Measurements from ENCODE around the gene METTL9.
"Not testable (repeated sequence)": the region's sequence is repeated elsewhere in the genome, so short reads cannot be mapped to it uniquely, and the experiment has no call there.

Gene METTL9

GRCh38 chr16:21634216-21634615 is 34.8 kb downstream of the METTL9 start:
- ChIA-PET CTCF (interaction anchor here (1.1 kb wide), 1 partner anchor 23 kb away, joined by 3 read pairs; no protein-coding TSS in a partner anchor), POLR2A (no interaction called here)
- TF ChIP-seq CTCF (IDR thresholded peaks at IDR 0.05; ENCODE audit: control extremely low read depth, extremely low read depth, low read depth, missing control alignments), result no peak
- no peak for DNase-seq (ENCODE audit: extremely low spot score)

DNA sequence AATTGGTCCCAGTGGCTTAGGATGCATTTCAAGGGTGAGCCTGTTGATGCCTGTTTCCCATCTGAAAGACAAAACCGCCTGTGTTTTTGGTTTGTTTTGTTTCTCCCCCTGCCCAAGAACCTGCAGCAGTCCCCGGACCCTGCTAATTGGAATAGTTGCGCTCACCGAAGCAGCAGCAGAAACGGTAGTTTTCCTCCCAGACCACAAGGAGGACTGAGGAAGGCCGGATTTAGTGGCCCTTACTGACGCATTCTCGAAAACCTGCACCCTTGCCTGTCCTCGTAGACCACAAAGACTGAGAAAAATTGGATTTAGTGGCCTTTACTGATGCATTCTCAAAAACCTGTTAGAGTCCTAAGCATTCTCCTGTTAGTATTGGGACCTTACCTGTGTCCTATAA is 36.3 kb downstream of the METTL9 start:
- CTCF ChIA-PET, result interaction anchor here (1.0 kb wide), 1 partner anchor 8 kb away, joined by 4 read pairs; no protein-coding TSS in a partner anchor
- POLR2A ChIA-PET; DNase-seq (ENCODE audit: extremely low spot score): not testable (repeated sequence)

DNA sequence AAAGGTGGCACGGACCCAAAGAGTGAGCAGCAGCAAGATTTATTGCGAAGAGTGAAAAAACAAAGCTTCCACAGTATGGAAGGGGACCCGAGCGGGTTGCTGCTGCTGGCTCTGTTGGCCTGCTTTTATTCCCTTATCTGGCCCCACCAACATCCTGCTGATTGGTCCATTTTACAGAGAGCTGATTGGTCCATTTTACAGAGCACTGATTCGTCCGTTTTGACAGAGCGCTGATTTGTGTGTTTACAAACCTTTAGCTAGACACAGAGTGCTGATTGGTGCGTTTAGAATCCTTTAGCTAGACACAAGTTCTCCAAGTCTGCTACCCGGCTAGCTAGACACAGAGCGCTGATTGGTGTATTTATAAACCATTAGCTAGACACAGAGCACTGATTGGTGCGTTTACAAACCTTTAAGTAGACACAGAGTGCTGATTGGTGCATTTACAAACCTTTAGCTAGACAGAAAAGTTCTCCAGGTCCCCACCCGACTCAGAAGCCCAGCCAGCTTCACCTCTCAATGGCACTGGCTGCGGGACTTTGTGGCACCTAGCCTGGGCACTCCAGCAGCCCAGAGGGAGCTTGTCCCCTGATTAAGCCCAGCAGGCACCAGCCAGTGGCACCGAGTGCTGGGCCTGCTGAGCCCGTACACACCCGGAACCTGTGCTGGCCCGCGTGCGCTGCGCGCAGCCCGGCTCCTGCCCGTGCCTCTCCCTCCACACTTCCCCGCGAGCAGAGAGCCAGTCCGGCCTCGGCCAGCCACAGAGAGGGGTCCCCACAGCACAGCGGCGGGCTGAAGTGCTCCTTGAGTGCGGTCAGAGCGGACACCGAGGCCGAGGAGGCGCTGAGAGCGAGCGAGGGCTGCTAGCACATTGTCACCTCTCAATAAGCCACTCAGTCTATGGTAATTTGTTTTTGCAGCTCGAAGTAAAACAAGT is 37.9 kb downstream of the METTL9 start:
- DNase-seq (ENCODE audit: extremely low spot score), result no peak
- ChIA-PET CTCF (interaction anchor here (1.0 to 2.7 kb wide), 4 partner anchors 11 to 55 kb away, joined by 3 to 11 read pairs (median 5); no protein-coding TSS in a partner anchor), POLR2A (no interaction called here)
- no peak for TF ChIP-seq CTCF (IDR thresholded peaks at IDR 0.05; ENCODE audit: control extremely low read depth, extremely low read depth, low read depth, missing control alignments)

DNA sequence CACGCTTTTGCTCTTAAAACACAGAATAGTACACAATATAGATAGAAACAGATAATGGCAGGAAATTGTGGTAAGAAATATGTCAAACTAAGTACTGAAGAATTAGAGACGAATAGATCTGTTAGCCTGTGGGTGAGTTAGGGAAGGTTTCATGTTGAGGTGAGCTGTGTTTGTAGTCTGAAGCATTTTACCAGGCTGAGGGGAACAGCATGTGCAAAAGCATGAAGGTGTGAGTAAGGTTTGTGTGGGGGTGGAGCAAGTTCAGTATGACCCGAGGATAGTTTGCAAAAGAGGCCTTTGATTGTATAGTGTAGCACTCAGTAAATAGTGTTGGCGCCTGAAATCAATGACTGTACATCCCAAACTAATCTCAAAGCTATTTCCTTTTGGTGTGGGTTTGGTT is 39.2 kb downstream of the METTL9 start:
- no peak for DNase-seq (ENCODE audit: extremely low spot score)
- TF ChIP-seq CTCF (IDR thresholded peaks at IDR 0.05; ENCODE audit: control extremely low read depth, extremely low read depth, low read depth, missing control alignments), result no peak
- POLR2A ChIA-PET, result no interaction called here
- CTCF ChIA-PET, result interaction anchor here (0.8 to 8.9 kb wide), 7 partner anchors 12 to 56 kb away, joined by 3 to 58 read pairs (median 5); no protein-coding TSS in a partner anchor

- CTCF ChIA-PET, result interaction anchor here (0.6 to 8.9 kb wide), 12 partner anchors 10 to 1420 kb away, joined by 3 to 58 read pairs (median 6); no protein-coding TSS in a partner anchor
- no peak for DNase-seq (ENCODE audit: extremely low spot score)
- POLR2A ChIA-PET, result no interaction called here
- TF ChIP-seq CTCF (IDR thresholded peaks at IDR 0.05; ENCODE audit: control extremely low read depth, extremely low read depth, low read depth, missing control alignments), result no peak
These were observed 40.1 kb downstream of the METTL9 start for GRCh38 chr16:21639493-21639892.

DNA sequence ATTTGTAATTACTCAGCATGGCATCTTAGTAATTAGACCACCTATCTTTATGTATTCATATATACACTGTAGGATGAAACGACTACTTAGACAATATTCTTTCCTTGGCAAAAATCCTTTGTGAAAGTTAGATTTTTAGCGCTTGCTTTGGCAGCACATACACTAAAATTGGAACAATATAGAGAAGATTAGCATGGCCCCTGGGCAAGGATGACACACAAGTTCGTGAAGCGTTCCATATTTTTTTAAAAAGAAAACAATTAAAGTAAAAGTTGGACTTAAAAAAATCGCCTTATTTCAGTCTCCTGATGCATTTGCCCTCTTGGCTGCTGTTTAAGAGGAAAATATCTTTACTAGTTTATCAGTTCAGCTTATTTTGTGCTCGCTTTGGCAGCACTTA is 42.5 kb downstream of the METTL9 start:
- CTCF ChIA-PET, result interaction anchor here (1.0 to 8.9 kb wide), 7 partner anchors 11 to 81 kb away, joined by 4 to 58 read pairs (median 9); no protein-coding TSS in a partner anchor
- DNase-seq (ENCODE audit: extremely low spot score), result no peak
- POLR2A ChIA-PET, result no interaction called here
- TF ChIP-seq CTCF (IDR thresholded peaks at IDR 0.05; ENCODE audit: control extremely low read depth, extremely low read depth, low read depth, missing control alignments), result no peak

GRCh38 chr16:21642861-21643260 is 43.5 kb downstream of the METTL9 start:
- CTCF ChIA-PET, result interaction anchor here (1.0 to 8.9 kb wide), 6 partner anchors 14 to 82 kb away, joined by 4 to 58 read pairs (median 10); no protein-coding TSS in a partner anchor
- TF ChIP-seq CTCF (IDR thresholded peaks at IDR 0.05; ENCODE audit: control extremely low read depth, extremely low read depth, low read depth, missing control alignments), result no peak
- DNase-seq (ENCODE audit: extremely low spot score), result no peak
- POLR2A ChIA-PET, result no interaction called here

Data from GM10248 (cell line).